Loucy (cell line): Measurements from ENCODE around the gene EGFLAM.

ENCODE experiments used
- H2AFZ ChIP-seq: fragments of 200-600 bp; sonication (generic); 2 replicates; pipeline ENCODE4 v1.6.0; 2016; ENCODE audit warnings: antibody characterized with exemption, mild to moderate bottlenecking, low read length, moderate library complexity
- H3F3A ChIP-seq: fragments of 200-600 bp; 2 replicates; pipeline ENCODE4 v1.6.0; 2016; ENCODE audit warnings: antibody characterized with exemption, low read depth, mild to moderate bottlenecking
- H3K27me3 ChIP-seq: fragments of 200-600 bp; sonication (generic); 2 replicates; pipeline ENCODE4 v1.6.1; 2014; ENCODE audit warnings: low read length, mild to moderate bottlenecking; ENCODE audit not compliant: insufficient read depth, poor library complexity, severe bottlenecking
- H3K36me3 ChIP-seq: fragments of 200-600 bp; sonication (generic); 2 replicates; pipeline ENCODE4 v1.6.1; 2016; ENCODE audit warnings: low read length; ENCODE audit not compliant: insufficient read depth
- H3K4me1 ChIP-seq: fragments of 200-600 bp; sonication (generic); 2 replicates; pipeline ENCODE4 v1.5.1; 2014; ENCODE audit warnings: low read length, mild to moderate bottlenecking; ENCODE audit not compliant: insufficient read depth, poor library complexity, severe bottlenecking
- H3K4me2 ChIP-seq: fragments of 200-600 bp; sonication (generic); 2 replicates; pipeline ENCODE4 v1.6.0; 2014; ENCODE audit warnings: antibody characterized with exemption, low read length, low read depth, mild to moderate bottlenecking; ENCODE audit not compliant: poor library complexity, severe bottlenecking
- H3K4me3 ChIP-seq: fragments of 200-600 bp; sonication (generic); 2 replicates; pipeline ENCODE4 v1.5.1; 2014; ENCODE audit warnings: low read length, mild to moderate bottlenecking, mixed read lengths; ENCODE audit not compliant: poor library complexity, severe bottlenecking
- H3K79me2 ChIP-seq: fragments of 200-600 bp; sonication (generic); 2 replicates; pipeline ENCODE4 v1.6.1; 2014; ENCODE audit warnings: low read length; ENCODE audit not compliant: insufficient read depth
- H3K9ac ChIP-seq: fragments of 200-600 bp; sonication (generic); 2 replicates; pipeline ENCODE4 v1.6.0; 2014; ENCODE audit warnings: mild to moderate bottlenecking, low read depth, low read length, moderate library complexity; ENCODE audit not compliant: poor library complexity, severe bottlenecking
- H3K9me2 ChIP-seq: fragments of 200-600 bp; sonication (generic); replicated peaks from 2 replicates; pipeline ENCODE4 v1.6.1; 2016; ENCODE audit warnings: low read depth, low read length, mixed read lengths
- H3K9me3 ChIP-seq: fragments of 200-600 bp; sonication (generic); 2 replicates; pipeline ENCODE4 v1.6.1; 2014; ENCODE audit warnings: mild to moderate bottlenecking, antibody characterized with exemption, low read length, low read depth; ENCODE audit not compliant: insufficient read depth
- H4K20me1 ChIP-seq: fragments of 200-600 bp; sonication (generic); 2 replicates; pipeline ENCODE4 v1.6.0; 2014; ENCODE audit warnings: antibody characterized with exemption, low read length, mild to moderate bottlenecking; ENCODE audit not compliant: insufficient read depth, poor library complexity, severe bottlenecking
- CTCF ChIP-seq: fragments of 200-600 bp; sonication (generic); conservative IDR thresholded peaks from 2 replicates; pipeline ENCODE4 v1.5.1; 2014; ENCODE audit warnings: mild to moderate bottlenecking, antibody characterized with exemption, low read length
- EZH2phosphoT487 ChIP-seq: fragments of 200-600 bp; IDR thresholded peaks from 2 replicates; pipeline ENCODE4 v1.6.1; 2018; ENCODE audit warnings: antibody characterized with exemption, mild to moderate bottlenecking, moderate library complexity, borderline replicate concordance

Gene EGFLAM

GRCh38 chr5:38292228-38292627 is 33.9 kb downstream of the EGFLAM start:
- no peaks in the 10 kb centered on the region for H3K79me2 ChIP-seq
- H4K20me1 ChIP-seq = no peaks in the 10 kb centered on the region
- no peaks in the 10 kb centered on the region for H3F3A ChIP-seq
- no peak overlapping the region for H3K4me2 ChIP-seq
- H3K9me3 ChIP-seq = no peaks in the 10 kb centered on the region
- no peaks in the 10 kb centered on the region for H3K27me3 ChIP-seq
- H3K36me3 ChIP-seq = no peaks in the 10 kb centered on the region
- no peak overlapping the region for H2AFZ ChIP-seq
- no peaks in the 10 kb centered on the region for H3K4me1 ChIP-seq
- no peak overlapping the region for H3K9ac ChIP-seq
- TF ChIP-seq CTCF = no peak
- TF ChIP-seq EZH2phosphoT487 = no peak
- no peak overlapping the region for H3K4me3 ChIP-seq
- H3K9me2 ChIP-seq = no peaks in the 10 kb centered on the region

GRCh38 chr5:38295751-38296150 is 37.4 kb downstream of the EGFLAM start:
- H3K4me2 ChIP-seq = no peak overlapping the region
- H3K79me2 ChIP-seq = no peaks in the 10 kb centered on the region
- H3F3A ChIP-seq = no peaks in the 10 kb centered on the region
- H3K4me3 ChIP-seq = no peak overlapping the region
- no peaks in the 10 kb centered on the region for H3K27me3 ChIP-seq
- H3K4me1 ChIP-seq = no peaks in the 10 kb centered on the region
- no peak overlapping the region for H3K9ac ChIP-seq
- no peaks in the 10 kb centered on the region for H4K20me1 ChIP-seq
- H3K9me3 ChIP-seq = no peaks in the 10 kb centered on the region
- no peaks in the 10 kb centered on the region for H3K9me2 ChIP-seq
- no peaks in the 10 kb centered on the region for H3K36me3 ChIP-seq
- no peak for TF ChIP-seq EZH2phosphoT487
- no peak overlapping the region for H2AFZ ChIP-seq

- no peaks in the 10 kb centered on the region for H3K9me2 ChIP-seq
- no peak overlapping the region for H3K9ac ChIP-seq
- no peaks in the 10 kb centered on the region for H3F3A ChIP-seq
- no peaks in the 10 kb centered on the region for H4K20me1 ChIP-seq
- H3K4me2 ChIP-seq = no peak overlapping the region
- H3K36me3 ChIP-seq = no peaks in the 10 kb centered on the region
- no peak overlapping the region for H3K4me3 ChIP-seq
- H3K79me2 ChIP-seq = no peaks in the 10 kb centered on the region
- H3K9me3 ChIP-seq = no peaks in the 10 kb centered on the region
- no peak overlapping the region for H2AFZ ChIP-seq
- TF ChIP-seq EZH2phosphoT487 (no peak), CTCF (no peak)
- H3K4me1 ChIP-seq = no peaks in the 10 kb centered on the region
- no peaks in the 10 kb centered on the region for H3K27me3 ChIP-seq
Observed at GRCh38 chr5:38297830-38298608, 39.7 kb downstream of the EGFLAM start.

GRCh38 chr5:38299585-38299984 is 41.2 kb downstream of the EGFLAM start:
- Histone ChIP-seq H3K4me3 (no peak overlapping the region), H2AFZ (no peak overlapping the region), H4K20me1 (no peaks in the 10 kb centered on the region), H3F3A (no peaks in the 10 kb centered on the region), H3K4me1 (no peaks in the 10 kb centered on the region), H3K4me2 (no peak overlapping the region), H3K79me2 (no peaks in the 10 kb centered on the region), H3K9ac (no peak overlapping the region), H3K9me2 (no peaks in the 10 kb centered on the region), H3K9me3 (no peaks in the 10 kb centered on the region), H3K36me3 (no peaks in the 10 kb centered on the region), H3K27me3 (no peaks in the 10 kb centered on the region)
- TF ChIP-seq EZH2phosphoT487 (no peak), CTCF (no peak)
